Calu3 (cell line): Measurements from ENCODE around the gene RAB20. TPM values are rescaled to one million over a fixed set of nuclear protein-coding genes. Genes with fewer than 3 reads are reported as not detected.

ENCODE experiments used
- BruUV-seq: library from RNA; stranded (reverse); fragments of 400-500 nt; replicated peaks from 2 replicates; lab custom pipeline; 2021; lab: Mats Ljungman, UMichigan
- CTCF ChIA-PET: fragments of 300-600 bp; sonication (Branson Sonifier 250); formaldehyde crosslinking; loops from one replicate; lab custom pipeline; 2022; ENCODE audit warnings: antibody characterized with exemption; lab: Charles Lee
- DNase-seq: peaks from one replicate; pipeline ENCODE4 v3.0.0; 2022
- H3K27ac Mint-ChIP-seq: one replicate; pipeline ENCODE4 v1.8.0; 2022; ENCODE audit warnings: mixed read lengths; ENCODE audit not compliant: unreplicated experiment
- H3K27me3 Mint-ChIP-seq: one replicate; pipeline ENCODE4 v1.8.0; 2022; ENCODE audit warnings: mixed read lengths; ENCODE audit not compliant: unreplicated experiment
- H3K36me3 Mint-ChIP-seq: one replicate; pipeline ENCODE4 v1.8.0; 2022; ENCODE audit warnings: mild to moderate bottlenecking, moderate library complexity, mixed read lengths; ENCODE audit not compliant: insufficient read depth, unreplicated experiment
- H3K4me1 Mint-ChIP-seq: one replicate; pipeline ENCODE4 v1.8.0; 2022; ENCODE audit warnings: mild to moderate bottlenecking, low read depth, mixed read lengths; ENCODE audit not compliant: unreplicated experiment
- H3K4me3 Mint-ChIP-seq: one replicate; pipeline ENCODE4 v1.8.0; 2022; ENCODE audit warnings: mild to moderate bottlenecking, low read depth, moderate library complexity, mixed read lengths; ENCODE audit not compliant: unreplicated experiment
- H3K9me3 Mint-ChIP-seq: one replicate; pipeline ENCODE4 v1.8.0; 2022; ENCODE audit warnings: low read depth, mixed read lengths; ENCODE audit not compliant: unreplicated experiment
- CTCF ChIP-seq: fragments of 200-600 bp; IDR thresholded peaks from one replicate; pipeline ENCODE4 v1.8.0; 2022; ENCODE audit warnings: antibody characterized with exemption; ENCODE audit not compliant: unreplicated experiment
- intact Hi-C: fragments of 100-400 bp; cut with micrococcal nuclease; formaldehyde crosslinking; loops from one replicate; pipeline ENCODE4 v1.10.0; 2022; ENCODE audit not compliant: unreplicated experiment
- total RNA-seq: library from RNA; stranded (reverse); gene quantifications from 2 replicates; pipeline ENCODE4 v1.2.3, GENCODE V29; 2022

The RAB20 gene
- total RNA-seq, 1 experiment from 2014 or later, result 9.7 TPM

GRCh38 chr13:110541526-110541920 lies 20.0 kb downstream of the RAB20 start:
- DNase-seq, result no peak
- intact Hi-C loops, result no loop called here
- BruUV-seq, result no TSS peak
- H3K27ac Mint-ChIP-seq, result no peak overlapping the region
- no peak for TF ChIP-seq CTCF
- no peak overlapping the region for H3K4me3 Mint-ChIP-seq
- H3K9me3 Mint-ChIP-seq, result no peaks in the 10 kb centered on the region
- no peaks in the 10 kb centered on the region for H3K4me1 Mint-ChIP-seq
- CTCF ChIA-PET, result no interaction called here
- H3K36me3 Mint-ChIP-seq, result peaks cover 10% of the 10 kb centered on the region
- no peaks in the 10 kb centered on the region for H3K27me3 Mint-ChIP-seq

GRCh38 chr13:110540871-110541525 lies 20.5 kb downstream of the RAB20 start:
- Mint-ChIP-seq H3K36me3 (peaks cover 10% of the 10 kb centered on the region), H3K27ac (no peak overlapping the region), H3K27me3 (no peaks in the 10 kb centered on the region), H3K9me3 (no peaks in the 10 kb centered on the region), H3K4me3 (no peak overlapping the region), H3K4me1 (no peaks in the 10 kb centered on the region)
- DNase-seq, result no peak
- CTCF ChIA-PET, result no interaction called here
- intact Hi-C loops, result no loop called here
- BruUV-seq, result no TSS peak
- TF ChIP-seq CTCF, result no peak

GRCh38 chr13:110539894-110540293 lies 21.6 kb downstream of the RAB20 start:
- CTCF ChIA-PET, result no interaction called here
- no peak for DNase-seq
- H3K4me1 Mint-ChIP-seq, result no peaks in the 10 kb centered on the region
- intact Hi-C loops, result no loop called here
- no peak overlapping the region for H3K27ac Mint-ChIP-seq
- peaks cover 10% of the 10 kb centered on the region for H3K36me3 Mint-ChIP-seq
- TF ChIP-seq CTCF, result no peak
- H3K27me3 Mint-ChIP-seq, result no peaks in the 10 kb centered on the region
- BruUV-seq, result no TSS peak
- no peaks in the 10 kb centered on the region for H3K9me3 Mint-ChIP-seq
- H3K4me3 Mint-ChIP-seq, result no peak overlapping the region

GRCh38 chr13:110538632-110539031 lies 22.9 kb downstream of the RAB20 start:
- BruUV-seq, result no TSS peak
- no peak for TF ChIP-seq CTCF
- intact Hi-C loops, result no loop called here
- no peak for DNase-seq
- Mint-ChIP-seq H3K36me3 (peaks cover 10% of the 10 kb centered on the region), H3K4me3 (no peak overlapping the region), H3K4me1 (no peaks in the 10 kb centered on the region), H3K9me3 (no peaks in the 10 kb centered on the region), H3K27ac (no peak overlapping the region), H3K27me3 (no peaks in the 10 kb centered on the region)
- CTCF ChIA-PET, result no interaction called here
